ENCODE results near the gene TTC39C. TPM values are rescaled to one million over a fixed set of nuclear protein-coding genes. Genes with fewer than 3 reads are reported as not detected.

Gene TTC39C
- total RNA-seq, 1 experiment from 2014 or later: 14.8 TPM

- Histone ChIP-seq H3K4me1 (ENCODE audit: control insufficient read depth, insufficient read depth, low read length) (no peaks in the 10 kb centered on the region), H3K36me3 (ENCODE audit: control insufficient read depth, insufficient read depth, low read length) (no peaks in the 10 kb centered on the region), H3K27me3 (ENCODE audit: control insufficient read depth, insufficient read depth, low read length) (no peaks in the 10 kb centered on the region), H3K9me3 (ENCODE audit: control insufficient read depth, insufficient read depth, low read depth, low read length) (no peaks in the 10 kb centered on the region), H3K4me3 (ENCODE audit: low read depth in 2 of 2, low read length in 2 of 2) (no peak overlapping the region), H3K27ac (ENCODE audit: low read length) (no peak overlapping the region)
- ATAC-seq (no peak), DNase-seq (ENCODE audit: low read depth, low spot score) (no peak)
- no TSS peak for BruUV-seq (replicated peaks)
- no peak for TF ChIP-seq TCF7L2 (IDR thresholded peaks at IDR 0.05; ENCODE audit: low read depth, low read length)
- no peak for TF ChIP-seq POLR2AphosphoS5 (IDR thresholded peaks at IDR 0.05; ENCODE audit: low read depth, low read length)
- no peak for TF ChIP-seq SIN3A (IDR thresholded peaks at IDR 0.05; ENCODE audit: borderline replicate concordance, insufficient read depth, low read depth, low read length)
- POLR2A ChIA-PET: no interaction called here
- CTCF ChIA-PET: no interaction called here
- in situ Hi-C loops (cut with HindIII; ENCODE audit: low pct_unique_long_range_greater_than_20kb, low sequenced_read_pairs): no loop called here
- intact Hi-C loops (cut with micrococcal nuclease; ENCODE audit: unreplicated experiment): no loop called here
Measured at GRCh38 chr18:24035316-24035715, 20.8 kb downstream of the TTC39C start.

DNA sequence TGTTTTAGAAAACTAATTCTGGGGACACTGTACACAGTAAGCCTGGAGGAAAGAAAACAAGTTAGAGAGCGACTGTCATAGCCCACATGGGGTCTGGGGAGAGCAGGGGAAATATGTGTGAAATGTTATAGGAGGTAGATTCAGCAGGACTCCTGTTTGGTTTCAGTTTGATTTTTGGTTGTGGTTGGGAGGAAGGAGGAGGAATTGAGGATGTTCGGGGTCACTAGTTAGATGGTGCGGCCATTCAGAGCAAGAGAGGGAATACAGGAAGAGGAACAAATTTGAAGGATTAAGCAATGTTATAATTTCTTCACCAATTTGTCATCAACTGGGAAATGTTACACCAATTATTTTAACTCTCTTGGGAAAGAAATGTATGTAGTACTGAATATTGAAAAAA is 25.1 kb downstream of the TTC39C start:
- CTCF ChIA-PET: no interaction called here
- intact Hi-C loops (cut with micrococcal nuclease; ENCODE audit: unreplicated experiment): no loop called here

More for the DNA sequence above, 25.1 kb downstream of the TTC39C start:
- BruUV-seq (replicated peaks): no TSS peak
- TF ChIP-seq TCF7L2 (IDR thresholded peaks at IDR 0.05; ENCODE audit: low read depth, low read length) (no peak), POLR2AphosphoS5 (IDR thresholded peaks at IDR 0.05; ENCODE audit: low read depth, low read length) (no peak), SIN3A (IDR thresholded peaks at IDR 0.05; ENCODE audit: borderline replicate concordance, insufficient read depth, low read depth, low read length) (no peak)
- TF ChIP-seq, protein P1, sequence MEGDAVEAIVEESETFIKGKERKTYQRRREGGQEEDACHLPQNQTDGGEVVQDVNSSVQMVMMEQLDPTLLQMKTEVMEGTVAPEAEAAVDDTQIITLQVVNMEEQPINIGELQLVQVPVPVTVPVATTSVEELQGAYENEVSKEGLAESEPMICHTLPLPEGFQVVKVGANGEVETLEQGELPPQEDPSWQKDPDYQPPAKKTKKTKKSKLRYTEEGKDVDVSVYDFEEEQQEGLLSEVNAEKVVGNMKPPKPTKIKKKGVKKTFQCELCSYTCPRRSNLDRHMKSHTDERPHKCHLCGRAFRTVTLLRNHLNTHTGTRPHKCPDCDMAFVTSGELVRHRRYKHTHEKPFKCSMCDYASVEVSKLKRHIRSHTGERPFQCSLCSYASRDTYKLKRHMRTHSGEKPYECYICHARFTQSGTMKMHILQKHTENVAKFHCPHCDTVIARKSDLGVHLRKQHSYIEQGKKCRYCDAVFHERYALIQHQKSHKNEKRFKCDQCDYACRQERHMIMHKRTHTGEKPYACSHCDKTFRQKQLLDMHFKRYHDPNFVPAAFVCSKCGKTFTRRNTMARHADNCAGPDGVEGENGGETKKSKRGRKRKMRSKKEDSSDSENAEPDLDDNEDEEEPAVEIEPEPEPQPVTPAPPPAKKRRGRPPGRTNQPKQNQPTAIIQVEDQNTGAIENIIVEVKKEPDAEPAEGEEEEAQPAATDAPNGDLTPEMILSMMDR (IDR thresholded peaks at IDR 0.05): no peak
- TF ChIP-seq, protein P2, sequence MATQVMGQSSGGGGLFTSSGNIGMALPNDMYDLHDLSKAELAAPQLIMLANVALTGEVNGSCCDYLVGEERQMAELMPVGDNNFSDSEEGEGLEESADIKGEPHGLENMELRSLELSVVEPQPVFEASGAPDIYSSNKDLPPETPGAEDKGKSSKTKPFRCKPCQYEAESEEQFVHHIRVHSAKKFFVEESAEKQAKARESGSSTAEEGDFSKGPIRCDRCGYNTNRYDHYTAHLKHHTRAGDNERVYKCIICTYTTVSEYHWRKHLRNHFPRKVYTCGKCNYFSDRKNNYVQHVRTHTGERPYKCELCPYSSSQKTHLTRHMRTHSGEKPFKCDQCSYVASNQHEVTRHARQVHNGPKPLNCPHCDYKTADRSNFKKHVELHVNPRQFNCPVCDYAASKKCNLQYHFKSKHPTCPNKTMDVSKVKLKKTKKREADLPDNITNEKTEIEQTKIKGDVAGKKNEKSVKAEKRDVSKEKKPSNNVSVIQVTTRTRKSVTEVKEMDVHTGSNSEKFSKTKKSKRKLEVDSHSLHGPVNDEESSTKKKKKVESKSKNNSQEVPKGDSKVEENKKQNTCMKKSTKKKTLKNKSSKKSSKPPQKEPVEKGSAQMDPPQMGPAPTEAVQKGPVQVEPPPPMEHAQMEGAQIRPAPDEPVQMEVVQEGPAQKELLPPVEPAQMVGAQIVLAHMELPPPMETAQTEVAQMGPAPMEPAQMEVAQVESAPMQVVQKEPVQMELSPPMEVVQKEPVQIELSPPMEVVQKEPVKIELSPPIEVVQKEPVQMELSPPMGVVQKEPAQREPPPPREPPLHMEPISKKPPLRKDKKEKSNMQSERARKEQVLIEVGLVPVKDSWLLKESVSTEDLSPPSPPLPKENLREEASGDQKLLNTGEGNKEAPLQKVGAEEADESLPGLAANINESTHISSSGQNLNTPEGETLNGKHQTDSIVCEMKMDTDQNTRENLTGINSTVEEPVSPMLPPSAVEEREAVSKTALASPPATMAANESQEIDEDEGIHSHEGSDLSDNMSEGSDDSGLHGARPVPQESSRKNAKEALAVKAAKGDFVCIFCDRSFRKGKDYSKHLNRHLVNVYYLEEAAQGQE (IDR thresholded peaks at IDR 0.05; ENCODE audit: insufficient read depth in 1 of 2, low read depth in 2 of 2, low read length in 1 of 2): no peak
- in situ Hi-C loops (cut with HindIII; ENCODE audit: low pct_unique_long_range_greater_than_20kb, low sequenced_read_pairs): no loop called here
- DNase-seq (ENCODE audit: low read depth, low spot score) (no peak), ATAC-seq (no peak)
- Histone ChIP-seq H3K9me3 (ENCODE audit: control insufficient read depth, insufficient read depth, low read depth, low read length) (no peaks in the 10 kb centered on the region), H3K27me3 (ENCODE audit: control insufficient read depth, insufficient read depth, low read length) (no peaks in the 10 kb centered on the region), H3K36me3 (ENCODE audit: control insufficient read depth, insufficient read depth, low read length) (no peaks in the 10 kb centered on the region), H3K27ac (ENCODE audit: low read length) (no peak overlapping the region), H3K4me1 (ENCODE audit: control insufficient read depth, insufficient read depth, low read length) (0 out of 2 replicates have a peak, but pooled peaks cover 2% of the 10 kb centered on the region), H3K4me3 (ENCODE audit: low read depth in 2 of 2, low read length in 2 of 2) (no peak overlapping the region)
- POLR2A ChIA-PET: no interaction called here

Measured in Panc1 (cell line).